Breast epithelium (tissue), 3 donors: ENCODE results near the gene AMMECR1L.

Experiments
- POLR2A ChIP-seq: fragments of 450-650 bp; IDR thresholded peaks from one replicate; pipeline ENCODE4 v1.6.1; 2016; ENCODE audit warnings: antibody characterized with exemption, mild to moderate bottlenecking, moderate library complexity
- POLR2AphosphoS5 ChIP-seq, 3 donors: sonication (generic); formaldehyde crosslinking; IDR thresholded peaks; one replicate each; pipeline ENCODE4 v1.6.1; 2017; ENCODE audit warnings: antibody characterized with exemption in 3 of 3
- TF ChIP-seq, protein P1 (sequence below), 3 donors: fragments of 450-650 bp; IDR thresholded peaks; one replicate each; pipeline ENCODE4 v1.5.1; 2016 to 2017; ENCODE audit warnings: antibody characterized with exemption in 3 of 3, mild to moderate bottlenecking in 3 of 3, moderate library complexity in 3 of 3

- no peak for TF ChIP-seq POLR2A
- TF ChIP-seq, protein P1, sequence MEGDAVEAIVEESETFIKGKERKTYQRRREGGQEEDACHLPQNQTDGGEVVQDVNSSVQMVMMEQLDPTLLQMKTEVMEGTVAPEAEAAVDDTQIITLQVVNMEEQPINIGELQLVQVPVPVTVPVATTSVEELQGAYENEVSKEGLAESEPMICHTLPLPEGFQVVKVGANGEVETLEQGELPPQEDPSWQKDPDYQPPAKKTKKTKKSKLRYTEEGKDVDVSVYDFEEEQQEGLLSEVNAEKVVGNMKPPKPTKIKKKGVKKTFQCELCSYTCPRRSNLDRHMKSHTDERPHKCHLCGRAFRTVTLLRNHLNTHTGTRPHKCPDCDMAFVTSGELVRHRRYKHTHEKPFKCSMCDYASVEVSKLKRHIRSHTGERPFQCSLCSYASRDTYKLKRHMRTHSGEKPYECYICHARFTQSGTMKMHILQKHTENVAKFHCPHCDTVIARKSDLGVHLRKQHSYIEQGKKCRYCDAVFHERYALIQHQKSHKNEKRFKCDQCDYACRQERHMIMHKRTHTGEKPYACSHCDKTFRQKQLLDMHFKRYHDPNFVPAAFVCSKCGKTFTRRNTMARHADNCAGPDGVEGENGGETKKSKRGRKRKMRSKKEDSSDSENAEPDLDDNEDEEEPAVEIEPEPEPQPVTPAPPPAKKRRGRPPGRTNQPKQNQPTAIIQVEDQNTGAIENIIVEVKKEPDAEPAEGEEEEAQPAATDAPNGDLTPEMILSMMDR (IDR thresholded peaks at IDR 0.05): no peak
- TF ChIP-seq POLR2AphosphoS5 (IDR thresholded peaks at IDR 0.05): no peak
Measured at GRCh38 chr2:127860130-127860529, 25.6 kb downstream of the AMMECR1L start.
